CMK (cell line): ENCODE results near the gene CDH4.

Experiments used
- DNase-seq: peaks from one replicate; pipeline ENCODE4 v3.0.0-alpha.2; 2010; ENCODE audit warnings: low read depth

CDH4 gene

GRCh38 chr20:61901392-61902220 is 649.5 kb downstream of the CDH4 start:
- no peak for DNase-seq

- DNase-seq, result no peak
These were observed 650.3 kb downstream of the CDH4 start for GRCh38 chr20:61902221-61902869.

- no peak for DNase-seq
These were observed 651.7 kb downstream of the CDH4 start for GRCh38 chr20:61903575-61904340.

- DNase-seq, result no peak
These were observed 652.4 kb downstream of the CDH4 start for GRCh38 chr20:61904456-61904855.

GRCh38 chr20:61905781-61906523 is 653.9 kb downstream of the CDH4 start:
- DNase-seq, result no peak

- no peak for DNase-seq
These were observed 655.2 kb downstream of the CDH4 start for GRCh38 chr20:61907081-61907891.

GRCh38 chr20:61908057-61909026 is 656.3 kb downstream of the CDH4 start:
- DNase-seq, result no peak

- no peak for DNase-seq
These were observed 657.0 kb downstream of the CDH4 start for GRCh38 chr20:61909028-61909427.

- DNase-seq, result no peak
These were observed 657.8 kb downstream of the CDH4 start for GRCh38 chr20:61909821-61910220.

- DNase-seq, result no peak
These were observed 659.8 kb downstream of the CDH4 start for GRCh38 chr20:61911824-61912223.

- no peak for DNase-seq
These were observed 660.8 kb downstream of the CDH4 start for GRCh38 chr20:61912665-61913422.

GRCh38 chr20:61913423-61914225 is 661.6 kb downstream of the CDH4 start:
- DNase-seq, result no peak

- DNase-seq, result no peak
These were observed 663.0 kb downstream of the CDH4 start for GRCh38 chr20:61915101-61915500.

GRCh38 chr20:61916318-61916891 is 664.3 kb downstream of the CDH4 start:
- no peak for DNase-seq

- no peak for DNase-seq
These were observed 665.5 kb downstream of the CDH4 start for GRCh38 chr20:61917474-61918145.

GRCh38 chr20:61918548-61918947 is 666.5 kb downstream of the CDH4 start:
- DNase-seq, result no peak

- no peak for DNase-seq
These were observed 667.2 kb downstream of the CDH4 start for GRCh38 chr20:61919239-61919638.
